NCI-H460 (cell line): Measurements from ENCODE around the gene SRSF3. TPM values are rescaled to one million over a fixed set of nuclear protein-coding genes. Genes with fewer than 3 reads are reported as not detected.

Experiments used
- DNase-seq: peaks from one replicate; pipeline ENCODE4 v3.0.0-alpha.2; 2016; ENCODE audit warnings: low read depth; ENCODE audit errors: extremely low read depth
- polyA plus RNA-seq: library from polyadenylated mRNA; depleted of rRNA; stranded (reverse); fragments of >200 nt; gene quantifications from 2 replicates; pipeline ENCODE4 v1.2.3, GENCODE V29; 2014; cell fraction: nucleus; rRNA removed
- total RNA-seq: library from RNA; depleted of rRNA; stranded (reverse); fragments of >200 nt; shearing (Covaris generic); gene quantifications from 2 replicates; pipeline ENCODE4 v1.2.3, GENCODE V29; 2014; rRNA removed

SRSF3 gene
- 217 and 262 TPM in 2 replicates for total RNA-seq
- polyA plus RNA-seq: 138 and 142 TPM in 2 replicates

DNA sequence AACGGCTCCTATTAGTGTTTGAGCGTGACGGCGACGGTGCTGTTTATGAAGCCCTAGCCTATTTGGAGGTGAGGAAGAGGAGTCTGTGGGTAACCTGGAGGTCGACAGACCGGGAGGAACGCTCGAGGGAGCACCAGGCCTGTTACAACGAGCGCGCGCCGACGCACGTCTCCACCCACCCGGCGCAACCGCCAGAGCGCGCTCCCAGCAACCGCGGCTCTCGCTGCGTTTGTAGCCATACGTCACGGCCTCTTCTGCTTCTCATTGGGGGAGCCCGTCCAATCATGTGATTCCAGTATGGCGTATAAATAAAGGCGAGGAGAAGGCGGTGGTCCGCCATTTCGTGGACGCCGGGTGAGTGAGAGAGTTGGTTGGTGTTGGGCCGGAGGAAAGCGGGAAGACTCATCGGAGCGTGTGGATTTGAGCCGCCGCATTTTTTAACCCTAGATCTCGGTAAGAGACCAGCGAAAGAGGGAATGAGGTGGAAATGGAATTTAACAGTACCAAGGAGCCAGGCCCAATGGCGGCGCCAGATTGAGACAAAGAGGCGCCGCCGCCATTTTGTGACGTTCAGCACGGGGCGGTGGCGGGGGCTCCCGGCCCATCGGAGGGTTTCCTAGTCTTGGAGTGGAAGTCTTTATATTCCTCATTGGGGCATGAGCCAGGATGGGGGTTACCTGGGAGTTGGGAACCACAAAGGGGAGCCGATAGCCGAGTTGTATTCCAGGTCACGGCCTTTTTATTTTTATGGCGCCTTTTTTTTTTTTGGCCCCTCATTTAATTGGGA, at the start of gene SRSF3:
TSS of gene SRSF3 (plus strand) at position 334 of the 787 bp plus-strand sequence. CDS start 2,401 bp downstream, outside the sequence.
- peak; percentile 95 for DNase-seq

DNA sequence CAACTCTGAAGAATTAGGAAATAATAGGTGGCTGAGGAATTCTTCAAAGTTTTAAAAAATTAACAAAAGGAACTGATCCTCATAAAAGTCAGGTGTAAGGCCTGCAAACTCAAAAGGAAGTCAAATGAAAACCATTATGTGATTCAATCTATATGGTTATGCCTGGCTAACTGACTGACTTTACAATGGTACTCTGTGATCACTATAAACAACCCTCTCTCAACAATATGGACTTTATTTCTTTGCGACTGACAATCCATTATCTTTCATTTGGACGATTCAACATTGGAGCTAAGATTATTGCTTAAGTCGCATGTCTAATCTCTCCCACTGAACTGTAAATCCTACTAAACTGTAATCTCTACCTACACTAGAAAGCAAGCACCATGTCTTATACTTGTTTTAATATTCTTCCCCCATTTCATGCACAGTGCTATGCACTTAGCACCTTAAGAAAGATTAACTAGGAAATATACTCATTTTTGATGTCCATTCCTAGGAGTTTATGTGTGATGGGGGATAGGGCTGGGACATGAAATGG, 48.3 kb upstream of the SRSF3 start:
- no peak for DNase-seq

DNA sequence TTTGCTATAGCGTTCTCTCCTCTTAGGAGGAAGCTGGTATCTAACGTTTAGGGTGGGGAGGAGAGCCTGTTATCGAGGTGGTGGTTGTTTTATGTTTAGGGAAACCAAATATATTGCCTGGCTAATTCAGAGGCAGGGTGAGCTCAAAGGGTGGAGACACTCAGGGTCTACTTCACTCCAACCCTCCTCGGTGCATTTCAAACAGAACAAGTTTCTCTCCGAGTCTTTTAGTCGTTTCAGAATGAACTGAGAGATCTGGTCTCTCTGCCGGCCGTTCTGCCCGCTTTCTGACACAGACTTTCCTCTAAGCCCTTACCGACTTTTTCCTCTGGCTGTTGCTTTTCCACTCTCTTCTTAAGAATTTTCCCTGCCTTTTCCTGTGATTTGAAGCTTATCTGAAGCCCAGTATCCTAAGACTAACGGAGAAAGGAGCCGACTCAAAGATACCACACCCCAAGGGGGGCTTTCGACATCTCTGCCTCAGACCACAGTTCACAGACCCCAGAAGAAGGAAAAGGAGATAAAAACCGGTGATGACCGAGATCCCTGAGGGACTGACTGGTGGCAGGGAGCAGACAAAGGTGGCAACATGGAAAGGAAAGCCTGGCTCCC, 47.7 kb upstream of the SRSF3 start:
- no peak for DNase-seq

DNA sequence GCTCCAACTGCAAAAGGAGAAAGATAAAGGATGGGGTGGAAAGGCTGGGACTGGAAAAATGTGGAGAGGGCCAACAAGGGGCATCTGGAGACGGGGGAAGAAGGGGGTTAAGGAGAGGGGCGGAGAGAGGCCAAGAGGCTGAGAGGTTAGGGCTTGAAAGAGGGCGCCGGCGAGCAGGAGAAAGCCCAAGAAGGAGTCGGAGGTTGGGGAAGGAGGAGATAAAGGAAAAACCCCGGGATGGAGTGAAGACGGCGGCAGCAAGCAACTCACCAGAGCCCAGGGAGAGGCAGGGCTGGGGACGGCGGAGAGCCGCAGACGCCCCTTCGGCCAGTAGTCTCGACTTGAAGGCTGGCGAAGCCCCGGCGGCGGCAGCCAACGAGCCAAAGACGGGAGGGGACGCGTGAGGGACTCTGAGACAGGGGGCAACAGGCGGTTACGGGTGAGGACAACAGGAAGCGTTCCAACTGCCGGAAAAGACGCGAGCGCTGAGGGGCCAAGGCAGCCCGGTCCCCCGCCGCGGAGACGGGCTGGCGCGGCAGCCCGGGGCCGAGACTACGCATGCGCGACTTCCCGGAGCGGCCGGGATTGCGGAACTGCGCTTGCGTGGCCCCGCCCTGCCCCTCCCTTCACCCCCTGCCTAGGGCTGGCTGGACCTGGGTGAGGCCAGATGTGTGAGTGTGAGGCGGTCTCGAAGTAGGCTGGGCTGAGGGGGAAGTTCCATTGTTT, 47.1 kb upstream of the SRSF3 start, which contains the start of gene STK38:
TSS of gene STK38 (minus strand) at position 560 of the 726 bp plus-strand sequence. CDS start 7,277 bp downstream, outside the sequence.
- DNase-seq: peak; percentile 72

DNA sequence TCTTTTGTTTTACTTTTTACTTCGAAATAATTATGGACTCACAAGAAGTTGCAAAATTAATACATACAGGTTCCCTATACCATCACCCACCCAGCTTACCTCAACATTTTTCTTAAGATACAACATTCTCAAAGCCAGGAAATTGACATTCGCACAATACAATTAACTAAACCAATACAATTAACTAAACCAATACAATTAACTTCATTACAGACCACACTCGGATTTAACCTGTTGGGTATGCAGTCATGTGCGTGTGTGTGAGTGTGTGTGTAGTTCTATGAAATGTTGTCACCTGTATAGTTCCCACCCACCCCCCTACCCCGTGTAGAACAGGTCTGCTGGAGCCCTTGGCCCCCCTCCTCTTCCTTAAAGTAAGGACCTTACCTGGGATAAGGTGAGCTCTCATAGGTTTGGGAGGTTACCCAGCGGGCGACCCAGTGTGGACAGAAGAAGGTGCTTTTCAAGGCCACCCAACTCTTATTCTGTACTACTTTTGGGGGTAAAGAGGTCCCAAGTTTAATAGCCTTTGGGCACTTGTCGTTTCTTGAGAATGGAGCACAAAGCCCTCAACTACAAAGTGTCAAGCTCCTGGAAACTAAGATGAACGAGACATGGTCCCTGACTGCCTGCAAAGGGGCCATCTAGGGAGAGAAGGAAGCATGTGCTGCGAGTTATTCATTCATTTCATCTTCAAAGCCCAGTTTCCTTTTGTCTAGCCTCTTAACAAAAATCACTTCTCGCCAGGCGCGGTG, 46.3 kb upstream of the SRSF3 start:
- no peak for DNase-seq

DNA sequence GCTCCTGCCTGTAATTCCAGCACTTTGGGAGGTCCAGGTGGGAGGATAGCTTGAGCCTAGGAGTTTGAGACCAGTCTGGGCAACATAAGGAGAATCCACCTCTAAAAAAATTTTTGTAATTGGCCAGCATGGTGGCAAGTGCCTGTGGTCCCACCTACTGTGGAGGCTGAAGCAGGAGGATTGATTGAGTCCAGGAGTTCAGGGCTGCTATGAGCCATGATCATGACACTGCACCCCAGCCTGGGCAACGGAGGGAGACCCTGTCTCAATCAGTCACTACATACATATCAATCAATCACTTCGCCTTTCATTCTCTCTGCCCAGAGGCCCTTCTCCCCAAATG, 45.8 kb upstream of the SRSF3 start:
- DNase-seq: no peak

DNA sequence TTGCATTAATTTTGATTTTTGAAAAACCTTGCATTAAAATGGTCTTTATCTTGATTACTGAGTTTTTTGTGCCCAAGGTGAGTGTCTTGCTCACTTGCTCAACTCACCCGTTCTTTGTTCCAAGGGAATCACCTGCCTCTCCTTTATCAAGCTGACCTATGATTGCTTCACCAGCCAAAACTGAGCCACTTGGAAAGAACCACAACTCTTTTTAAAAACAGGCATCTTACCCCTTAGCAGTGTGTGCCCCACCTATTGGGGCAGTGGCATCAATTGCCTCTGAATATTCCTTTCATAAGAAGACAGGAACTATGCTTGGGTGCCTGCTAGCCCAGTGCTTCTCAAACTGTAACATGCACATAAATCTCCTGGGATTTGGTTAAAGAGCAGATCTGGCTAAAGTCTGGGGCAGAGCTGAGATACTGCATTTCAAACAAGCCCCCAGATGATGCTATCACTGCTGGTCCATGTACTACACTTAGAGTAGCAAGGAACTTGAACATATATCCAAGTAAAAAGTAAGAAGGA, 43.6 kb upstream of the SRSF3 start:
- no peak for DNase-seq

DNA sequence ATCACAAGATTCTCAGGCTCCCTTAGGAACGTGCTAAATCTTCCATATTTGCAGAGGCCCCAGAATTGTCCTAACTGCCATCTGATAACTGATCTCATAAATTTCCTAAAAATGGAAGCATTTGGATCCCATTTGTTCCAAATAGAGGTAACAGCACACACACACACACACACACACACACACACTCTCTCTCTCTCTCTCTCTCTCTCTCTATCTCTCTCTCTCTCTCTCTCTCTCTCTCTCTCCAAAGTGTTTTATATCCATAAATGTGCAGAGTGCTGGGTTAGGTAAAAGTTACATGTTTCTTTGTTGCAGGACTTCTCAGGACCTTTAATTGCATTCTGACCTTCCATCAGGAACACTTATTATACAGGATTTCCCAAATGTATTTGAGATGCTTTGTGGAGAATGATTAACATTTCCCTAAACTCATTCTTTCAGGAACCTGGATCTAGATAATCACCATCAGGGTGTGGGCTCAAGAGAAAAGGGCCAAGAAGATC, 38.4 kb upstream of the SRSF3 start:
- no peak for DNase-seq

DNA sequence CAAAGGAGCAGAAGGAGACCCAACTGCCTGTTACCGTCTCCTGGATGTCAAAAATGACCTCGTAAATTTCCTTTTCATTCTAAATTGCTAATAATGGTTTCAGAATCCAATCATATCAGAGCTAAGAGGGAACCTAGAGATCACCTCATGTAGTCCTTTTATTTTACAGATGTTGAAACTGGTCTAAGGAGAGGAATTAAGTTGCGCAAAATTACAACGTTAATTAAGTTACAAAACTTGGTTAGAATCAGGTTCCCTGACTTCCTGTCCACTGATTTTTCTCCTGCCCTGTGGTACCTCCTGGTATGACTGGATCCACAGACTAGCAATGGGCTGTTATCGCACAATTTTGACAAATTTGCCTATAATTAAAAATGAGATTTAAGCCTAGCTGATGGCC, 37.9 kb upstream of the SRSF3 start:
- DNase-seq: no peak

DNA sequence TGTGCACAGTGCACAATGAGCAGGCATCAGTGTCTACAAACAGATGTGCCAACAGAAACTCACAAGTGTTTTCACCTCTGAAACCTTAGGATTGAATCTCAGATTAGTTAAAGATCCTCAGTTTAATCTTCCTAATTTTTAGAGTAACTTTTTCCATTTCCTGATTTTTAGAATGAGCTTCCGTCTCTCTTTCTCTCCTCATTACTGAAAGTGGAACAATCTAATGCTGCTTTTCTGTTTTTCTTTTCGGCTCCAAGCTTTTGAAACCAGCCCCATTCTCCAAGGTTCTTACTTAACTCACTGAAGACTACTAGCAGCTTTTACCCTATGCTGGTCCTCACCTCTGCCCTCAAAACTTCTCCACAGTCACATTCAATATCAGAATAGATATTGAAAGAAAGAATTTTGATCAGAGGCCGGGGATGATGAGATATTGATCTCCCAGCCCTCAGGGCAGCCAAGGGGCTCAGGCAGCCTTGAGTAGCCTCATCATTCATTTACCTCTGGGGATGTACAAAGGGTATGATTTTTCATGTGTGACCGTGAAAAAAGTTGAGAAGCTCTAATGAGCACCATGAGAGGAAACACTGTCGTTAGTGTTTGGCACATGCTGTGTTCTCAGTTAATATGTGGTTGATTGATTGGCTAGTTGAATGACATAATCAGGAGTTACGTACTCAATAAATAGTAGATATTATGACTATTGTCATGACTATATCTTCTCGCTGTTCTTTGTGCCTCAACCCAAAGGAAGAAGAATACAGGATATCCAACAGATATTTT, 35.0 kb upstream of the SRSF3 start:
- no peak for DNase-seq

DNA sequence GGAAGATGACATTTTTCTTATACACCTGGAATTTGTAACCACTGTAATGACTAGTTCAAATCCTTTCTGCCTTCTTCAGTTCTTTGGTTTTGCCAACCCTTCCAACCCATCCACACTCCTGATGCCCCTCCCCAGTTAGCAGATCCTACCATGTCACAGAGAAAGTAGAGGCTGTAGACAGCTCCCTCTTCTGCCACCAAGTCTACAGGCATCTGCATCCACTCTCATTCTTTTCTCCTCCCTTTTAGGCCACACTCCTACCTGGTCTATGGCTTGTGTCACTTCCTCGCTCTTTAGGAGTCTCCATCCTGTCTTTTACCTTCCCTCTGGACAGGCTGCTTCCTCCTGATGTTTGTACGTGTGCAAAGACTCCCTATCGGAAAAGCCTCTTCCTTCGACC, 33.3 kb upstream of the SRSF3 start:
- DNase-seq: no peak

DNA sequence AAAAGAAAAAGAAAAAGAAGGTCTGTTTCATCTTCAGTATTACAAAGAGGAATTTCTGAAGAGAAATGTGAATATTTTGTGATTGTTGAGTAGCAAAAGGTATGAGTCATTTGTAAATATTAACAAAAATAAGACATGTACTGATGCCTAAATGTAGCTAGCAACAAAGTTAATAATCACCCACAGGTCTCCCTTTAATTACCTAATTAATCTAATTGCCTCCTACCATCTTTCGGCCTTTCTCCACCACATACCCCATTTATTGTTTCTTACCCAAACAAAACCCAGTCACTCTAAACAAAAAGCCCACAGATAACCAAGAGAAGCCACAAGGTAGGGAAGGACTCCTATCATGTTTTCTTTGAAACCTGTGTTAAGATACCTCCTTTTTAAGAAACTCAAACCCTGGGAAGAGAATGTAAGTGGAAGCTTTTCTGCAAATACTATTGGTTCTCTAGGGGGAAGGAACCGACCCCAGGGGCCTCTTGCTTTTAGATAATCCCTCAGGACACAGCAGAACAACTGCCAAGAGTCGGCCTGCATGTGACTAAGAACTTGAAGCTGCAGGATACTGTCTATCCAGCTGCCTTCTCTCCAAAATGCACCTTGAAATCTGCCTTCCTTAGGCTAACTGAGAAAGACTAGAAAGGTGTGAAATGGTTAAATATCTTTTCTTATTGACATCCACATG, 30.8 kb upstream of the SRSF3 start:
- DNase-seq: no peak

DNA sequence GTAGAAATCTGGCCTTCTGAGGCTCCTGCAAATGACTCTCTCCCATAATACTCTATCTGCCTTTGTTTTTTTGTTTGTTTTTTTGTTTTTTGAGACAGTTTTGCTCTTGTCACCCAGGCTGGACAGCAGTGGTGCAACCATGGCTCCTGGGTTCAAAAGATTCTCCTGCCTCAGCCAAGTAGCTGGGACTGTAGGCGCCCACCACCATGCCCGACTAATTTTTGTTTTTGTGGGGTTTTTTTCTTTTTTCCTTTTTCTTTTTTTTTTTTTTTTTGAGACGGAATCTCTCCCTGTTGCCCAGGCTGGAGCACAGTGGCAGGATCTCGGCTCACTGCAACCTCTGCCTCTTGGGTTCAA, 30.3 kb upstream of the SRSF3 start:
- no peak for DNase-seq

DNA sequence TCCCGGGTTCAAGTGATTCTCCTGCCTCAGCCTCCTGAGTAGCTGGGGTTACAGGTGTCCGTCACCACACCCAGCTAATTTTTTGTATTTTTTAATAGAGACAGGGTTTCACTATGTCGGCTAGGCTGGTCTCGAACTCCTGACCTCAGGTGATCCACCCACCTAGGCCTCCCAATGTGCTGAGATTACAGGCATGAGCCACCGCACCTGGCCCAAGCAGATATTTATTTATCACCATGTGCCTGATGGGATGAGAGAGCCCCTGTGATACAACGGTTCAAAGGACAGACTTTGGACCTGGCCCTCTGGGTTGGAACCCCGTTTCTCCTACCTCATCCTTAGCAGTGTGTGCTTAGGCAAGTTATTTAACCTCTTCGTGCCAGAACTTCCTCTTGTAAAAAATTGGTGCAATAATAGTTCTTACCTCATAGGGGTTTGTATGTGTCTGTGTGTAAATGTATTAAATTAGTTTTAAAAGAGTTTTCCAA, 27.7 kb upstream of the SRSF3 start:
- DNase-seq: no peak

DNA sequence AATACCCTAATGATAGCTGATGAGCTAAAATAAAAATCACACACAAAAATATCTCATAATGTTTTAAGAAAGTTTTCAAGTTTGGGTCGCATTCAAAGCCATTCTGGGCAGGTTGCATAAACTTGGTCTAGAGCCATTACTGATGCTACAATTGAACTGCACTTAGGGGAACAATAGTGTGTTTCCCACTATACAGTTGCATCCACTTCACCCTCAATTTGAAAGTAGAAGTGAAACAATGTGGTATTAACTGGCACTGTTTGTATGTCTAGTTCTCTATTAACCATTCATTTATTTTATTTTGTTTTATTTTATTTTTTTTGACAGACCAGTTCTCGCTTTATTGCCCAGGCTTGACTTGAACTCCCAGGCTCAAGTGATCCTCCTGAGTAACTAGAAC, 23.9 kb upstream of the SRSF3 start:
- DNase-seq: no peak

DNA sequence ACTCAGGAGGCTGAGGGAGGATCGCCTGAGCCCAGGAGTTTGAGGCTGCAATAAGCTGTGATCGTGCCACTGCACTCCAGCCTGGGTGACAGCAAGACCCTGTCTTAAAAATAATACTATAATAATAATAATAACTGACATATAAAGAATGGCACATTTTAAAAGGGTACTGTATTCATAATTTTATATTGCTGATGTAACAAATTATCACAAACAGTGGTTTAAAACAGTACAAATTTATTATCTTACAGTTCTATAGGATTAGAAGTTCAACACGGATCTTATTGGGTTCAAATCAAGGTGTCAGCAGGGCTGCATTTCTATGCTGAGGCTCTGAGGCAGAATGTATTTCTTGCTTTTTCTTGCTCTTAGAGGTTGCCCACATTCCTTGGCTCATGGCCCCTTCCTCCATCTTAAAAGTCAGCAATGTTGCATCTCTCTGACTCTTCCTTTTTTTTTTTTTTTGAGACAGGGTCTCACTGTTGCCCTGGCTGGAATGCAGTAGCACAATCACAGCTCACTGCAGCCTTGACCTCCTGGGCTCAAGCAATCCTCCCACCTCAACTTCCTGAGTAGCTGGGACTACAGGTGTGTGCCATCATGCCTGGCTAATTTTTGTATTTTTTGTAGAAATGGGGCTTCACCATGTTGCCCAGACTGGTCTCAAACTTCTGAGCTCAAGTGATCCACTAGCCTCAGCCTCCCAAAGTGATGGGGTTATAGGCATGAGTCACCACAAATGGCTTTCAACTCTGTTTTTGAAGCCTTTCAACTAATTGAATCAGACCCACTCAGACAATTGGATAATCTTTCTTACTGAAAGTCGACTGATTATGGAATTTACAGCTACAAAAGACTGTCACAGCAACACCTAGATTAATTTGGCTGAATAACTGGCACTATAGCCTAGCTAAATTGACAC, 22.8 kb upstream of the SRSF3 start:
- DNase-seq: no peak
